Measurements from ENCODE around the gene ALKBH3.

Gene ALKBH3

GRCh38 chr11:43880640-43881159, at the start of gene ALKBH3:
ALKBH3 (plus strand) TSS chr11:43880831; CDS start chr11:43882653, 1,822 bp downstream.
- peak; percentile 92 for DNase-seq

GRCh38 chr11:43830928-43831440, 49.6 kb upstream of the ALKBH3 start:
- DNase-seq, result no peak

GRCh38 chr11:43832536-43832935, 48.1 kb upstream of the ALKBH3 start:
- no peak for DNase-seq

GRCh38 chr11:43833657-43834073, 47.0 kb upstream of the ALKBH3 start:
- peak; percentile 24 for DNase-seq

- DNase-seq, result no peak
Observed at GRCh38 chr11:43834286-43834685, 46.3 kb upstream of the ALKBH3 start.

- DNase-seq, result no peak
Observed at GRCh38 chr11:43835104-43835503, 45.5 kb upstream of the ALKBH3 start.

- DNase-seq, result no peak
Observed at GRCh38 chr11:43837879-43838278, 42.8 kb upstream of the ALKBH3 start.

- no peak for DNase-seq
Observed at GRCh38 chr11:43842021-43842420, 38.6 kb upstream of the ALKBH3 start.

GRCh38 chr11:43845816-43846215, 34.8 kb upstream of the ALKBH3 start:
- DNase-seq, result no peak

GRCh38 chr11:43852057-43852636, 28.5 kb upstream of the ALKBH3 start:
- peak; percentile 58 for DNase-seq

- DNase-seq, result no peak
Observed at GRCh38 chr11:43853781-43854180, 26.9 kb upstream of the ALKBH3 start.

GRCh38 chr11:43856993-43857392, 23.6 kb upstream of the ALKBH3 start:
- DNase-seq, result no peak

- DNase-seq, result no peak
Observed at GRCh38 chr11:43861141-43861540, 19.5 kb upstream of the ALKBH3 start.

GRCh38 chr11:43866520-43866919, 14.1 kb upstream of the ALKBH3 start:
- no peak for DNase-seq

GRCh38 chr11:43866969-43867368, 13.7 kb upstream of the ALKBH3 start:
- DNase-seq, result no peak

GRCh38 chr11:43868852-43869567, 11.6 kb upstream of the ALKBH3 start:
- no peak for DNase-seq

GRCh38 chr11:43871051-43871450, 9.6 kb upstream of the ALKBH3 start:
- no peak for DNase-seq

GRCh38 chr11:43872995-43873394, 7.6 kb upstream of the ALKBH3 start:
- DNase-seq, result no peak

GRCh38 chr11:43874078-43874477, 6.6 kb upstream of the ALKBH3 start:
- no peak for DNase-seq

GRCh38 chr11:43874738-43875137, 5.9 kb upstream of the ALKBH3 start:
- no peak for DNase-seq

GRCh38 chr11:43879789-43880639, 617 bp upstream of the ALKBH3 start:
- no peak for DNase-seq

GRCh38 chr11:43892851-43893250, 12.2 kb downstream of the ALKBH3 start:
- no peak for DNase-seq

- DNase-seq, result no peak
Observed at GRCh38 chr11:43894546-43894945, 13.9 kb downstream of the ALKBH3 start.

All from right hindlimb (tissue), 1 donor.